ENCODE measurements around the gene RAPGEF2. TPM values are rescaled to one million over a fixed set of nuclear protein-coding genes. Genes with fewer than 3 reads are reported as not detected.

The RAPGEF2 gene
- total and polyA plus RNA-seq, 2 experiments from 2014 or later, result 10.2 to 63.1 TPM

DNA sequence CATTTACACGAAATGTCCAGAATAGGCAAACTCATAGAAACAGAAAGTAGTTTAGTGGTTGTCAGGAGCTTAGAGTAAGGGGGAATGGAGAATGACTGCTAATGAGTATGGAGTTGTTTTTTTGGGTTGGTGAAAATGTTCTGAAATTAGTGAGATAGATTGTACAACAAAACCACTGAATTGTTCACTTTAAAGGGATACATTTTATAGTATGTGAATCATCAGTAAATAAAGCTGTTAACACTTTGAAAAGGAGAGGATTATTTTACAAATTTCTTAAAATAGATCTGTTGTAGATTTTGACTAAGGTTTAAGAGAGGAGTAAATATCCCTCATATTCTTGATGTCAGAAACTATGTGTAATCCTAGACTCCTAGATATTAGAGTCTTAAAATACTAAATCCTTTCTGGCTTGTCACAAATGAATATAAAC is 82.7 kb downstream of the RAPGEF2 start:
- H3K9me3 Mint-ChIP-seq, result no peaks in the 10 kb centered on the region
- no peaks in the 10 kb centered on the region for H3K36me3 Mint-ChIP-seq (ENCODE audit: low read depth)
- DNase-seq (ENCODE audit: low spot score) (no peak), ATAC-seq (no peak)
- Histone ChIP-seq H4K20me1 (replicated peaks; ENCODE audit: insufficient read depth) (peaks cover 2% of the 10 kb centered on the region; the same call in 1 of the 2 replicates), H3K9me2 (ENCODE audit: insufficient read depth) (no peaks in the 10 kb centered on the region), H3K27me3 (ENCODE audit: insufficient read depth) (no peaks in the 10 kb centered on the region), H3K4me2 (no peak overlapping the region), H3K27ac (ENCODE audit: low read depth) (no peak overlapping the region), H3K4me1 (ENCODE audit: insufficient read depth) (no peaks in the 10 kb centered on the region), H3K36me3 (ENCODE audit: insufficient read depth) (no peaks in the 10 kb centered on the region), H3K79me2 (replicated peaks; ENCODE audit: insufficient read depth) (peaks cover 43% of the 10 kb centered on the region), H3K4me3 (no peak overlapping the region), H3F3A (replicated peaks; ENCODE audit: low read depth) (no peaks in the 10 kb centered on the region), H2AFZ (no peak overlapping the region)
- no peak overlapping the region for H3K27ac Mint-ChIP-seq
- H3K27me3 Mint-ChIP-seq (ENCODE audit: insufficient read depth, low read depth, poor library complexity), result peaks cover 5% of the 10 kb centered on the region
- no peak overlapping the region for H3K4me3 Mint-ChIP-seq
- TF ChIP-seq ZNF114 (CRISPR knock-in tag; IDR thresholded peaks at IDR 0.05), result no peak
- no peak for TF ChIP-seq CREB1 (CRISPR knock-in tag; IDR thresholded peaks at IDR 0.05; ENCODE audit: low read depth)
- no peak for TF ChIP-seq NANOG (IDR thresholded peaks at IDR 0.05; ENCODE audit: borderline replicate concordance)
- TF ChIP-seq, protein P1, sequence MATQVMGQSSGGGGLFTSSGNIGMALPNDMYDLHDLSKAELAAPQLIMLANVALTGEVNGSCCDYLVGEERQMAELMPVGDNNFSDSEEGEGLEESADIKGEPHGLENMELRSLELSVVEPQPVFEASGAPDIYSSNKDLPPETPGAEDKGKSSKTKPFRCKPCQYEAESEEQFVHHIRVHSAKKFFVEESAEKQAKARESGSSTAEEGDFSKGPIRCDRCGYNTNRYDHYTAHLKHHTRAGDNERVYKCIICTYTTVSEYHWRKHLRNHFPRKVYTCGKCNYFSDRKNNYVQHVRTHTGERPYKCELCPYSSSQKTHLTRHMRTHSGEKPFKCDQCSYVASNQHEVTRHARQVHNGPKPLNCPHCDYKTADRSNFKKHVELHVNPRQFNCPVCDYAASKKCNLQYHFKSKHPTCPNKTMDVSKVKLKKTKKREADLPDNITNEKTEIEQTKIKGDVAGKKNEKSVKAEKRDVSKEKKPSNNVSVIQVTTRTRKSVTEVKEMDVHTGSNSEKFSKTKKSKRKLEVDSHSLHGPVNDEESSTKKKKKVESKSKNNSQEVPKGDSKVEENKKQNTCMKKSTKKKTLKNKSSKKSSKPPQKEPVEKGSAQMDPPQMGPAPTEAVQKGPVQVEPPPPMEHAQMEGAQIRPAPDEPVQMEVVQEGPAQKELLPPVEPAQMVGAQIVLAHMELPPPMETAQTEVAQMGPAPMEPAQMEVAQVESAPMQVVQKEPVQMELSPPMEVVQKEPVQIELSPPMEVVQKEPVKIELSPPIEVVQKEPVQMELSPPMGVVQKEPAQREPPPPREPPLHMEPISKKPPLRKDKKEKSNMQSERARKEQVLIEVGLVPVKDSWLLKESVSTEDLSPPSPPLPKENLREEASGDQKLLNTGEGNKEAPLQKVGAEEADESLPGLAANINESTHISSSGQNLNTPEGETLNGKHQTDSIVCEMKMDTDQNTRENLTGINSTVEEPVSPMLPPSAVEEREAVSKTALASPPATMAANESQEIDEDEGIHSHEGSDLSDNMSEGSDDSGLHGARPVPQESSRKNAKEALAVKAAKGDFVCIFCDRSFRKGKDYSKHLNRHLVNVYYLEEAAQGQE (IDR thresholded peaks at IDR 0.05; ENCODE audit: unreplicated experiment), result no peak
- no peak for TF ChIP-seq POLR2AphosphoS5 (IDR thresholded peaks at IDR 0.05; ENCODE audit: low read depth)
- TF ChIP-seq, protein P2, sequence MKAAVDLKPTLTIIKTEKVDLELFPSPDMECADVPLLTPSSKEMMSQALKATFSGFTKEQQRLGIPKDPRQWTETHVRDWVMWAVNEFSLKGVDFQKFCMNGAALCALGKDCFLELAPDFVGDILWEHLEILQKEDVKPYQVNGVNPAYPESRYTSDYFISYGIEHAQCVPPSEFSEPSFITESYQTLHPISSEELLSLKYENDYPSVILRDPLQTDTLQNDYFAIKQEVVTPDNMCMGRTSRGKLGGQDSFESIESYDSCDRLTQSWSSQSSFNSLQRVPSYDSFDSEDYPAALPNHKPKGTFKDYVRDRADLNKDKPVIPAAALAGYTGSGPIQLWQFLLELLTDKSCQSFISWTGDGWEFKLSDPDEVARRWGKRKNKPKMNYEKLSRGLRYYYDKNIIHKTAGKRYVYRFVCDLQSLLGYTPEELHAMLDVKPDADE (IDR thresholded peaks at IDR 0.05), result no peak
- TF ChIP-seq, protein P3, sequence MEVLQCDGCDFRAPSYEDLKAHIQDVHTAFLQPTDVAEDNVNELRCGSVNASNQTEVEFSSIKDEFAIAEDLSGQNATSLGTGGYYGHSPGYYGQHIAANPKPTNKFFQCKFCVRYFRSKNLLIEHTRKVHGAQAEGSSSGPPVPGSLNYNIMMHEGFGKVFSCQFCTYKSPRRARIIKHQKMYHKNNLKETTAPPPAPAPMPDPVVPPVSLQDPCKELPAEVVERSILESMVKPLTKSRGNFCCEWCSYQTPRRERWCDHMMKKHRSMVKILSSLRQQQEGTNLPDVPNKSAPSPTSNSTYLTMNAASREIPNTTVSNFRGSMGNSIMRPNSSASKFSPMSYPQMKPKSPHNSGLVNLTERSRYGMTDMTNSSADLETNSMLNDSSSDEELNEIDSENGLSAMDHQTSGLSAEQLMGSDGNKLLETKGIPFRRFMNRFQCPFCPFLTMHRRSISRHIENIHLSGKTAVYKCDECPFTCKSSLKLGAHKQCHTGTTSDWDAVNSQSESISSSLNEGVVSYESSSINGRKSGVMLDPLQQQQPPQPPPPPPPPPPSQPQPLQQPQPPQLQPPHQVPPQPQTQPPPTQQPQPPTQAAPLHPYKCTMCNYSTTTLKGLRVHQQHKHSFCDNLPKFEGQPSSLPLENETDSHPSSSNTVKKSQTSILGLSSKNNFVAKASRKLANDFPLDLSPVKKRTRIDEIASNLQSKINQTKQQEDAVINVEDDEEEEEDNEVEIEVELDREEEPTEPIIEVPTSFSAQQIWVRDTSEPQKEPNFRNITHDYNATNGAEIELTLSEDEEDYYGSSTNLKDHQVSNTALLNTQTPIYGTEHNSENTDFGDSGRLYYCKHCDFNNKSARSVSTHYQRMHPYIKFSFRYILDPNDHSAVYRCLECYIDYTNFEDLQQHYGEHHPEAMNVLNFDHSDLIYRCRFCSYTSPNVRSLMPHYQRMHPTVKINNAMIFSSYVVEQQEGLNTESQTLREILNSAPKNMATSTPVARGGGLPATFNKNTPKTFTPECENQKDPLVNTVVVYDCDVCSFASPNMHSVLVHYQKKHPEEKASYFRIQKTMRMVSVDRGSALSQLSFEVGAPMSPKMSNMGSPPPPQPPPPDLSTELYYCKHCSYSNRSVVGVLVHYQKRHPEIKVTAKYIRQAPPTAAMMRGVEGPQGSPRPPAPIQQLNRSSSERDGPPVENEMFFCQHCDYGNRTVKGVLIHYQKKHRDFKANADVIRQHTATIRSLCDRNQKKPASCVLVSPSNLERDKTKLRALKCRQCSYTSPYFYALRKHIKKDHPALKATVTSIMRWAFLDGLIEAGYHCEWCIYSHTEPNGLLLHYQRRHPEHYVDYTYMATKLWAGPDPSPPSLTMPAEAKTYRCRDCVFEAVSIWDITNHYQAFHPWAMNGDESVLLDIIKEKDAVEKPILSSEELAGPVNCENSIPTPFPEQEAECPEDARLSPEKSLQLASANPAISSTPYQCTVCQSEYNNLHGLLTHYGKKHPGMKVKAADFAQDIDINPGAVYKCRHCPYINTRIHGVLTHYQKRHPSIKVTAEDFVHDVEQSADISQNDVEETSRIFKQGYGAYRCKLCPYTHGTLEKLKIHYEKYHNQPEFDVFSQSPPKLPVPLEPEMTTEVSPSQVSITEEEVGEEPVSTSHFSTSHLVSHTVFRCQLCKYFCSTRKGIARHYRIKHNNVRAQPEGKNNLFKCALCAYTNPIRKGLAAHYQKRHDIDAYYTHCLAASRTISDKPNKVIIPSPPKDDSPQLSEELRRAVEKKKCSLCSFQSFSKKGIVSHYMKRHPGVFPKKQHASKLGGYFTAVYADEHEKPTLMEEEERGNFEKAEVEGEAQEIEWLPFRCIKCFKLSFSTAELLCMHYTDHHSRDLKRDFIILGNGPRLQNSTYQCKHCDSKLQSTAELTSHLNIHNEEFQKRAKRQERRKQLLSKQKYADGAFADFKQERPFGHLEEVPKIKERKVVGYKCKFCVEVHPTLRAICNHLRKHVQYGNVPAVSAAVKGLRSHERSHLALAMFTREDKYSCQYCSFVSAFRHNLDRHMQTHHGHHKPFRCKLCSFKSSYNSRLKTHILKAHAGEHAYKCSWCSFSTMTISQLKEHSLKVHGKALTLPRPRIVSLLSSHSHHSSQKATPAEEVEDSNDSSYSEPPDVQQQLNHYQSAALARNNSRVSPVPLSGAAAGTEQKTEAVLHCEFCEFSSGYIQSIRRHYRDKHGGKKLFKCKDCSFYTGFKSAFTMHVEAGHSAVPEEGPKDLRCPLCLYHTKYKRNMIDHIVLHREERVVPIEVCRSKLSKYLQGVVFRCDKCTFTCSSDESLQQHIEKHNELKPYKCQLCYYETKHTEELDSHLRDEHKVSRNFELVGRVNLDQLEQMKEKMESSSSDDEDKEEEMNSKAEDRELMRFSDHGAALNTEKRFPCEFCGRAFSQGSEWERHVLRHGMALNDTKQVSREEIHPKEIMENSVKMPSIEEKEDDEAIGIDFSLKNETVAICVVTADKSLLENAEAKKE (CRISPR knock-in tag; IDR thresholded peaks at IDR 0.05), result no peak
- no peak for TF ChIP-seq JUNB (IDR thresholded peaks at IDR 0.05; ENCODE audit: unreplicated experiment)
- TF ChIP-seq ZNF331 (CRISPR knock-in tag; IDR thresholded peaks at IDR 0.05; ENCODE audit: low read depth), result no peak
- no peak for TF ChIP-seq EZH2phosphoT487 (IDR thresholded peaks at IDR 0.05; ENCODE audit: unreplicated experiment)
- TF ChIP-seq EZH2 (IDR thresholded peaks at IDR 0.05; ENCODE audit: low read depth, unreplicated experiment), result no peak
- TF ChIP-seq, protein P4, sequence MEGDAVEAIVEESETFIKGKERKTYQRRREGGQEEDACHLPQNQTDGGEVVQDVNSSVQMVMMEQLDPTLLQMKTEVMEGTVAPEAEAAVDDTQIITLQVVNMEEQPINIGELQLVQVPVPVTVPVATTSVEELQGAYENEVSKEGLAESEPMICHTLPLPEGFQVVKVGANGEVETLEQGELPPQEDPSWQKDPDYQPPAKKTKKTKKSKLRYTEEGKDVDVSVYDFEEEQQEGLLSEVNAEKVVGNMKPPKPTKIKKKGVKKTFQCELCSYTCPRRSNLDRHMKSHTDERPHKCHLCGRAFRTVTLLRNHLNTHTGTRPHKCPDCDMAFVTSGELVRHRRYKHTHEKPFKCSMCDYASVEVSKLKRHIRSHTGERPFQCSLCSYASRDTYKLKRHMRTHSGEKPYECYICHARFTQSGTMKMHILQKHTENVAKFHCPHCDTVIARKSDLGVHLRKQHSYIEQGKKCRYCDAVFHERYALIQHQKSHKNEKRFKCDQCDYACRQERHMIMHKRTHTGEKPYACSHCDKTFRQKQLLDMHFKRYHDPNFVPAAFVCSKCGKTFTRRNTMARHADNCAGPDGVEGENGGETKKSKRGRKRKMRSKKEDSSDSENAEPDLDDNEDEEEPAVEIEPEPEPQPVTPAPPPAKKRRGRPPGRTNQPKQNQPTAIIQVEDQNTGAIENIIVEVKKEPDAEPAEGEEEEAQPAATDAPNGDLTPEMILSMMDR (conservative IDR thresholded peaks at IDR 0.05; ENCODE audit: low read depth in 2 of 2), result no peak
- TF ChIP-seq STAT1 (IDR thresholded peaks at IDR 0.05; ENCODE audit: unreplicated experiment), result no peak
- peaks cover 9% of the 10 kb centered on the region; the same call in 2 of the 3 replicates for H3K4me1 Mint-ChIP-seq
